Gastroesophageal sphincter (tissue), 3 donors: ENCODE measurements around the gene SFSWAP.

Experiments
- CTCF ChIP-seq, 4 experiments: fragments of 200-600 bp in 2 of 4; fragments of 450-650 bp in 2 of 4; sonication (generic) in 1 of 4; IDR thresholded peaks; one replicate each; pipeline ENCODE4 v1.5.1; 2017 to 2019; ENCODE audit warnings: antibody characterized with exemption in 4 of 4, mild to moderate bottlenecking in 2 of 4, moderate library complexity in 2 of 4
- EP300 ChIP-seq: sonication (generic); formaldehyde crosslinking; IDR thresholded peaks from one replicate; pipeline ENCODE4 v1.6.1; 2017; ENCODE audit warnings: antibody characterized with exemption, mild to moderate bottlenecking
- POLR2A ChIP-seq, 2 donors: fragments of 450-650 bp; IDR thresholded peaks; one replicate each; pipeline ENCODE4 v1.6.1; 2017; ENCODE audit warnings: antibody characterized with exemption in 2 of 2, mild to moderate bottlenecking in 2 of 2, moderate library complexity in 1 of 2
- POLR2AphosphoS5 ChIP-seq: sonication (generic); formaldehyde crosslinking; IDR thresholded peaks from one replicate; pipeline ENCODE4 v1.6.1; 2017; ENCODE audit warnings: antibody characterized with exemption

- TF ChIP-seq CTCF (IDR thresholded peaks at IDR 0.05) (no peak), POLR2A (IDR thresholded peaks at IDR 0.05) (no peak), POLR2AphosphoS5 (no peak), EP300 (no peak)
These were observed 7.7 kb upstream of the SFSWAP start for GRCh38 chr12:131703161-131703560.
